A549 (cell line): ENCODE results near the gene GDF2. TPM values are rescaled to one million over a fixed set of nuclear protein-coding genes. Genes with fewer than 3 reads are reported as not detected.

Source experiments
- ATAC-seq, 2 experiments: fragments of 200-7000 bp in 1 of 2; fragments of >200 bp in 1 of 2; cut with Nextera tagmentation in 1 of 2; cut with Tn5 transposase in 1 of 2; 3 replicates each; pipeline versions ENCODE4 v1.8.0 to v1.9.1; 2018 to 2020; ENCODE audit warnings: mild to moderate bottlenecking in 1 of 2, moderate library complexity in 1 of 2
- CTCF ChIA-PET: fragments of 300-600 bp; sonication (Branson Sonifier 250); formaldehyde crosslinking; extraction: SDS; loops from one replicate; lab custom pipeline; 2021; ENCODE audit warnings: antibody characterized with exemption, inconsistent platforms; lab: Yijun Ruan, JAX
- POLR2A ChIA-PET: fragments of 350-600 bp; formaldehyde crosslinking; extraction: SDS; loops from one replicate; lab custom pipeline; 2021; ENCODE audit warnings: antibody characterized with exemption, inconsistent platforms; lab: Yijun Ruan, JAX
- DNase-seq, 2 experiments: peaks; one replicate each; pipeline versions ENCODE4 v3.0.0 to v3.0.0-alpha.2; 2011 to 2016; ENCODE audit warnings: low read depth in 1 of 2, low spot score in 1 of 2
- FAIRE-seq: peaks from 2 replicates; lab custom pipeline; 2011; peaks lifted over from hg19 to GRCh38; lab: Jason Lieb, UNC
- H3K27ac ChIP-seq, 2 experiments: fragments of >200 bp; sonication (Bioruptor Twin); formaldehyde crosslinking; 3 replicates each; pipeline ENCODE4 v1.5.1; 2016 to 2017
- H3K4me1 ChIP-seq: fragments of >200 bp; sonication (Bioruptor Twin); formaldehyde crosslinking; 3 replicates; pipeline ENCODE4 v1.6.1; 2016
- H3K4me2 ChIP-seq: fragments of >200 bp; sonication (Bioruptor Twin); formaldehyde crosslinking; 3 replicates; pipeline ENCODE4 v1.6.1; 2016
- H3K4me3 ChIP-seq: fragments of >200 bp; sonication (Bioruptor Twin); formaldehyde crosslinking; 3 replicates; pipeline ENCODE4 v1.5.1; 2016
- H3K9me3 ChIP-seq: fragments of >200 bp; sonication (Bioruptor Twin); formaldehyde crosslinking; 3 replicates; pipeline ENCODE4 v1.6.1; 2016
- ATOH8 ChIP-seq: fragments of 250-450 bp; sonication (Bioruptor Pico); IDR thresholded peaks from 2 replicates; pipeline ENCODE4 v1.5.0; 2020; ENCODE audit warnings: low read depth, mild to moderate bottlenecking, moderate library complexity
- CHD4 ChIP-seq: fragments of 200-600 bp; sonication (generic); IDR thresholded peaks from 2 replicates; pipeline ENCODE4 v1.6.1; 2016; ENCODE audit warnings: antibody characterized with exemption, mild to moderate bottlenecking, borderline replicate concordance
- CTCF ChIP-seq: fragments of >200 bp; sonication (Bioruptor Twin); formaldehyde crosslinking; IDR thresholded peaks from 3 replicates; pipeline ENCODE4 v1.5.1; 2016
- GATA3 ChIP-seq: IDR thresholded peaks from 2 replicates; pipeline ENCODE4 v1.6.1; 2012; ENCODE audit warnings: borderline replicate concordance
- JUNB ChIP-seq: fragments of >200 bp; sonication (Bioruptor Twin); formaldehyde crosslinking; IDR thresholded peaks from 2 replicates; pipeline ENCODE4 v1.6.1; 2016
- MAFK ChIP-seq: fragments of 450-650 bp; IDR thresholded peaks from 2 replicates; pipeline ENCODE4 v1.6.1; 2014; ENCODE audit not compliant: partially characterized antibody
- MAZ ChIP-seq: fragments of 150-350 bp; IDR thresholded peaks from 2 replicates; pipeline ENCODE4 v1.6.1; 2014; ENCODE audit warnings: antibody characterized with exemption, low read depth, low read length, borderline replicate concordance
- MYC ChIP-seq: IDR thresholded peaks from 2 replicates; pipeline ENCODE4 v1.6.1; 2012; ENCODE audit warnings: mild to moderate bottlenecking, inconsistent platforms, low read length, improper control_type of control experiment, borderline replicate concordance
- NPAS2 ChIP-seq: fragments of 250-450 bp; sonication (Bioruptor Pico); IDR thresholded peaks from 2 replicates; pipeline ENCODE4 v1.8.0; 2022; ENCODE audit warnings: mild to moderate bottlenecking, moderate library complexity, borderline replicate concordance
- PBX3 ChIP-seq: IDR thresholded peaks from 2 replicates; pipeline ENCODE4 v1.6.1; 2012
- RAD21 ChIP-seq, 2 experiments: fragments of >200 bp in 1 of 2; sonication (Bioruptor Twin) in 1 of 2; formaldehyde crosslinking in 1 of 2; IDR thresholded peaks in 1 of 2; conservative IDR thresholded peaks in 1 of 2; 2 replicates in 1 of 2; 3 replicates in 1 of 2; pipeline ENCODE4 v1.6.1; 2012 to 2018; ENCODE audit warnings: inconsistent platforms in 1 of 2
- RFX5 ChIP-seq: fragments of 450-650 bp; IDR thresholded peaks from 2 replicates; pipeline ENCODE4 v1.7.1; 2014; ENCODE audit warnings: antibody characterized with exemption, mild to moderate bottlenecking, moderate library complexity
- RNF2 ChIP-seq: fragments of 200-600 bp; sonication (generic); IDR thresholded peaks from 2 replicates; pipeline ENCODE4 v1.6.1; 2016; ENCODE audit warnings: low read depth, mild to moderate bottlenecking, antibody characterized with exemption, moderate library complexity, borderline replicate concordance
- SMC3 ChIP-seq: fragments of >200 bp; sonication (Bioruptor Twin); formaldehyde crosslinking; IDR thresholded peaks from 3 replicates; pipeline ENCODE4 v1.6.1; 2018; ENCODE audit warnings: inconsistent platforms
- TP53 ChIP-seq: fragments of 250-450 bp; sonication (Bioruptor Pico); IDR thresholded peaks from 2 replicates; pipeline ENCODE4 v1.5.0; 2021; ENCODE audit warnings: mild to moderate bottlenecking, moderate library complexity
- ZC3H11A ChIP-seq: fragments of 450-650 bp; IDR thresholded peaks from 2 replicates; pipeline ENCODE4 v1.6.1; 2014; ENCODE audit warnings: antibody characterized with exemption, mild to moderate bottlenecking
- ZSCAN20 ChIP-seq: fragments of 250-450 bp; sonication (Bioruptor Pico); IDR thresholded peaks from 2 replicates; pipeline ENCODE4 v1.8.0; 2022; ENCODE audit warnings: mild to moderate bottlenecking, moderate library complexity
- WGBS: methylation state at CpG from one replicate; pipeline ENCODE4 v1.1.6; 2017; ENCODE audit errors: missing lambda C conversion rate; 5-methylcytosine and 5-hydroxymethylcytosine counted together
- polyA plus RNA-seq, 4 experiments: library from polyadenylated mRNA; depleted of rRNA in 3 of 4; stranded (reverse); fragments of >200 nt; fragmentation: RNase III in 1 of 4; extraction: RNeasy Plus Mini Kit Qiagen cat#74134 plus additional on column Dnase treatment in 1 of 4; gene quantifications; 2 replicates in 3 of 4; 3 replicates in 1 of 4; pipeline ENCODE4 v1.2.3, GENCODE V29; 2011 to 2017
- TF ChIP-seq, protein P1 (sequence below): IDR thresholded peaks from 2 replicates; pipeline ENCODE4 v1.6.1; 2012
- TF ChIP-seq, protein P2 (sequence below): fragments of 250-450 bp; sonication (Bioruptor Pico); IDR thresholded peaks from 2 replicates; pipeline ENCODE4 v1.5.0; 2021; ENCODE audit warnings: mild to moderate bottlenecking, moderate library complexity, borderline replicate concordance

Gene GDF2
- polyA plus RNA-seq, 2 of the 4 experiments (the other 2 are of a cell fraction): not detected

- Histone ChIP-seq H3K4me3 (no peak overlapping the region), H3K27ac (no peak overlapping the region), H3K4me1 (no peaks in the 10 kb centered on the region), H3K4me2 (no peak overlapping the region)
- WGBS: 54% methylated on average over 9 of the region's 9 CpGs
- DNase-seq: peak; percentile 35 to 41
- POLR2A ChIA-PET: no interaction called here
- CTCF ChIA-PET: interaction anchor here (0.7 to 5.0 kb wide), 13 partner anchors 9 to 94 kb away, joined by 3 to 27 read pairs (median 4); partner anchors contain the start of gene RBP3
- no peak for FAIRE-seq
- TF ChIP-seq CTCF (peak; percentile 58), RFX5 (no peak), MAFK (no peak), MAZ (no peak), SMC3 (peak; percentile 56; the same call in 2 of the 3 replicates), TP53 (CRISPR knock-in tag) (no peak), RAD21 (conservative IDR thresholded peaks at IDR 0.05 in 1 of 2, IDR thresholded peaks at IDR 0.05 in 1 of 2) (peak; percentile 50 to 61), CHD4 (no peak), ZC3H11A (no peak), JUNB (no peak), RNF2 (no peak)
- TF ChIP-seq, protein P1, sequence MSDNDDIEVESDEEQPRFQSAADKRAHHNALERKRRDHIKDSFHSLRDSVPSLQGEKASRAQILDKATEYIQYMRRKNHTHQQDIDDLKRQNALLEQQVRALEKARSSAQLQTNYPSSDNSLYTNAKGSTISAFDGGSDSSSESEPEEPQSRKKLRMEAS: no peak
- TF ChIP-seq, all 56 proteins: peak for 3
- no peaks in the 10 kb centered on the region for H3K9me3 ChIP-seq
- peak; percentile 54 to 85; a peak in 4 of 6 replicates for ATAC-seq
Observed at GRCh38 chr10:47361293-47361692, 39.0 kb downstream of the GDF2 start.

DNA sequence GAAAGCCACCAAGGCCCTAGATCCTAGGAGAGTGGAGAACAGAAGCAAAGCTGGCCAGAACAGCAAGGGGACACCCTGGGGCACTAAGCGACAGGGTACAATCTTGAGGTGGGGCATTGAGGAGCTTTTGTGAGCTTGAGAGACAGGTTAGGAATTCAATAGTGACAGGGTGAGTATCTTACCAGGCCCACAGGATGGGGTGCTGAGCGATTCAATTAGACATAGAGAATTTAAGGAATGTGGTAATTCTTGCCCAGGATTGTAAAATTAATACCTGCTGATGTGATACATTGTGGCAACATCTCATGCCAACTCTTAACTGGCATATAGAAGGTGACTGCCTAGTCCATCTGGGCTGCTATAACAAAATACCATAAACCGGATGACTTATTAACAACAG, 39.9 kb downstream of the GDF2 start:
- Histone ChIP-seq H3K9me3 (no peaks in the 10 kb centered on the region), H3K4me2 (no peak overlapping the region), H3K4me1 (no peaks in the 10 kb centered on the region), H3K4me3 (no peak overlapping the region), H3K27ac (no peak overlapping the region)
- no peak for FAIRE-seq
- WGBS: 77% methylated on average over 3 of the region's 3 CpGs
- CTCF ChIA-PET: interaction anchor here (0.7 to 5.0 kb wide), 11 partner anchors 8 to 93 kb away, joined by 3 to 27 read pairs (median 4); partner anchors contain the start of gene ZNF488
- DNase-seq: no peak
- POLR2A ChIA-PET: no interaction called here
- ATAC-seq: no peak
- no peak for TF ChIP-seq GATA3
- TF ChIP-seq RFX5: no peak
- TF ChIP-seq ATOH8: no peak
- TF ChIP-seq, protein P2, sequence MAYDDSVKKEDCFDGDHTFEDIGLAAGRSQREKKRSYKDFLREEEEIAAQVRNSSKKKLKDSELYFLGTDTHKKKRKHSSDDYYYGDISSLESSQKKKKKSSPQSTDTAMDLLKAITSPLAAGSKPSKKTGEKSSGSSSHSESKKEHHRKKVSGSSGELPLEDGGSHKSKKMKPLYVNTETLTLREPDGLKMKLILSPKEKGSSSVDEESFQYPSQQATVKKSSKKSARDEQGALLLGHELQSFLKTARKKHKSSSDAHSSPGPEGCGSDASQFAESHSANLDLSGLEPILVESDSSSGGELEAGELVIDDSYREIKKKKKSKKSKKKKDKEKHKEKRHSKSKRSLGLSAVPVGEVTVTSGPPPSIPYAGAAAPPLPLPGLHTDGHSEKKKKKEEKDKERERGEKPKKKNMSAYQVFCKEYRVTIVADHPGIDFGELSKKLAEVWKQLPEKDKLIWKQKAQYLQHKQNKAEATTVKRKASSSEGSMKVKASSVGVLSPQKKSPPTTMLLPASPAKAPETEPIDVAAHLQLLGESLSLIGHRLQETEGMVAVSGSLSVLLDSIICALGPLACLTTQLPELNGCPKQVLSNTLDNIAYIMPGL (CRISPR knock-in tag): no peak
- no peak for TF ChIP-seq MYC
- no peak for TF ChIP-seq MAZ
- TF ChIP-seq ZSCAN20: no peak
- no peak for TF ChIP-seq PBX3
- TF ChIP-seq NPAS2 (CRISPR knock-in tag): no peak
- no peak for TF ChIP-seq RNF2
